HL-60/S4 treated with retinoic acid at 250 ng/mL for 4 days and 3 days (cell line): ENCODE data around the gene STX1A.
"Not testable (repeated sequence)": the region's sequence is repeated elsewhere in the genome, so short reads cannot be mapped to it uniquely, and the experiment has no call there.

ENCODE experiments used
- in situ Hi-C: fragments of 300-500 bp; cut with MboI; formaldehyde crosslinking; loops from 2 replicates; pipeline ENCODE4 v1.7.0; 2022; ENCODE audit warnings: low sequenced_read_pairs

Gene STX1A

DNA sequence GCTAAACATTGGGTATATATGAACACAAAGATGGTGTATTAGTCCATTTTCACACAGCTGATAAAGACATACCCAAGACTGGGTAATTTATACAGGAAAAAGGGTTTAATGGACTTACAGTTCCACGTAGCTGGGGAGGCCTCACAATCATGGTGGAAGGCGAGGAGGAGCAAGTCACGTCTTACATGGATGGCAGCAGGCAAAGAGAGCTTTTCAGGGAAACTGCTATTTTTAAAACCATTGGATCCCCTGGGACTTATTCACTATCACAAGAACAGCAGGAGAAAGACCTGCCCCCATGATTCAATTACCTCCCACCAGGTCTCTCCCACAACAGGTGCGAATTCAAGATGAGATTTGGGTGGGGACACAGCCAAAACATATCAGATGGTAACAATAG lies 64.2 kb downstream of the STX1A start:
- in situ Hi-C loops, result not testable (repeated sequence)

DNA sequence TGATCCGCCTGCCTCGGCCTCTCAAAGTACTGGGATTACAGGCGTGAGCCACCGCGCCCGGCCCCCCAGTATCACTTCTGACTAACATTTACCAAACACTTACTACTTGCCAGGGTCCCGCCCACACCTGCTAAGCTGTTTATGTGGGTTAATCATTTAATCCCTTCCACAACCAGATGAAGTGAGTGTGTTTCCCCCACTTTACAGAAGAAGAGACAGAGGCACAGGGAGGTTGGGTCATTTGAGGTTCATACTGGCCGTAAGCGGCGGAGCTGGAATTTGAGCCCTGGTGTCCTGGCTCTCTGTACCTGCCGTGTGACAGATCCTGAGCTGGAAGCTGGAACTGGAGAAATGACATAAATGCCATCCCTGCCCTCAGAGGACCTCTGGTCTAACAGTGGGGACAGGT lies 66.9 kb downstream of the STX1A start:
- in situ Hi-C loops, result no loop called here

DNA sequence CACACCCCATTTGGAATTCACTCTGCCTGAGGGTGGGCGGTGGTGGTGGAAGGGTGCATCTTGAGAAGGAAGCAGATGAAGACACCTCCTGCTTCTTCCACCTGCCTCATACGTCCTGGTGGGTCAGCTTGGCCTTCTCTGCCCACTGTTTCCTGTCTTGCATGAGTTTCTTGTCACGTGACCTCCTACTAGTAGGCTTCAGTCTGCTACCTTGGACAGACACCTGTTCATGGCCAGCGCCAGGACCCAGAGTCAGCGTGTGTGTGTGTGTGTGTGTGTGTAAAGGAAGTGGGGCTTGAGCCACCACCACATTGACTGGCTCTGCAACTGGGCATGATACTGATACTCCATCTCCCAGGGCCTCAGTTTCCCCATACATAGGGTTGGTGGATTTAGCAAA lies 68.9 kb downstream of the STX1A start:
- in situ Hi-C loops, result no loop called here

DNA sequence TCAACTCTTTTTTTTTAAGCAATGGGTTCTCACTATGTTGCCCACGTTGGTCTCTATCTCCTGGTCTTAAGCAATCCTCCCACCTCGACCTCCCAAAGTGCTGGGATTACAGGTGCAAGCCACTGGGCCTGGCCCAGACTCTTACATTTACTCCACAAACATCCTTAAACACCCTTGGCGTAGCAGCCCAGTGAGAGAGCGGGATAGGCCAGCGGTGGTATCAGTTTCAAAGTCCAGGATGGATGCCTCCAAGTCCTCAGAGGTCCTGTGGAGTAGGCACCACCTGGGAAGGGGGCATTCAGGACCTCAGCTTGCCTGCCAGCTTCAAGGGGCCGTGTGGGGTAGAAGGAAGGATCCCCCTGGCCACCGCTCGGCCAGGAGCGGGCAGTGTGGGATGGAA lies 69.9 kb downstream of the STX1A start:
- in situ Hi-C loops, result no loop called here
